HL-60 (cell line): Measurements from ENCODE around the gene FAM114A2.

Experiments used
- DNase-seq, 2 experiments: peaks; one replicate each; pipeline ENCODE4 v3.0.0-alpha.2; 2010 to 2020; ENCODE audit warnings: low read depth in 1 of 2, low spot score in 1 of 2
- H3K27ac ChIP-seq: fragments of 250-450 bp; sonication (Bioruptor Pico); replicated peaks from 2 replicates; pipeline ENCODE4 v1.5.1; 2020; ENCODE audit warnings: mild to moderate bottlenecking, moderate library complexity
- H3K27me3 ChIP-seq: fragments of 250-450 bp; sonication (Bioruptor Pico); 2 replicates; pipeline ENCODE4 v1.5.1; 2021; ENCODE audit warnings: mild to moderate bottlenecking, moderate library complexity; ENCODE audit not compliant: insufficient read depth, poor library complexity, severe bottlenecking
- H3K4me3 ChIP-seq: replicated peaks from 2 replicates; pipeline ENCODE4 v1.5.1; 2011; ENCODE audit warnings: mild to moderate bottlenecking, control low read depth, low read length; ENCODE audit not compliant: insufficient read depth
- GABPA ChIP-seq: IDR thresholded peaks from 2 replicates; pipeline ENCODE4 v1.6.1; 2012; ENCODE audit warnings: low read depth
- POLR2AphosphoS5 ChIP-seq: IDR thresholded peaks from 2 replicates; pipeline ENCODE4 v1.6.1; 2012; ENCODE audit warnings: low read depth
- SPI1 ChIP-seq: IDR thresholded peaks from 2 replicates; pipeline ENCODE4 v1.6.1; 2012; ENCODE audit warnings: low read depth, mild to moderate bottlenecking, borderline replicate concordance
- TF ChIP-seq, protein P1 (sequence below): IDR thresholded peaks from 2 replicates; pipeline ENCODE4 v1.6.1; 2012; ENCODE audit warnings: low read depth; ENCODE audit not compliant: insufficient replicate concordance
- TF ChIP-seq, protein P2 (sequence below): IDR thresholded peaks from one replicate; pipeline ENCODE4 v1.5.1; 2011; ENCODE audit warnings: low read length, control low read depth, inconsistent platforms; ENCODE audit not compliant: insufficient read depth

FAM114A2 gene

DNA sequence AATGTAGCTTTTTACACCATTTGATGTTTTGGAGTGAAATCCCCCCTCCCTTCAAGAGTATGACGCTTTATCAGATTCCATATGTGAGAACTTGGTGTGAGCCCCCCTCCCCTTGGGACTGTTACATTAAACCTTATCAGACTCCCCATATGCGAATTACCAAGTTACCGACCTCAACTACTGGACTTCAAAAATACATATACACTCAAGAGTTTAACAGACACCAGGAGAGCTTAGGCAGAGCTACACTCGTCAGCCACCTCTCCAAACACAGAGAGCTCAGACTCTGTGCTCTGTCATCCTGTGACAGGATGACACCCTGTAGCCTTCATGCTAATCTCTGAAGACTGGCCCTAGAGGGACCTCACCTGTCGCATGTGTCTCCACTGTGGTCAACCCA lies 50.2 kb downstream of the FAM114A2 start:
- no peak for DNase-seq
- no peak overlapping the region for H3K4me3 ChIP-seq
- no peak overlapping the region for H3K27ac ChIP-seq
- H3K27me3 ChIP-seq, result no peaks in the 10 kb centered on the region
- TF ChIP-seq POLR2AphosphoS5 (no peak), SPI1 (no peak), GABPA (no peak)

DNA sequence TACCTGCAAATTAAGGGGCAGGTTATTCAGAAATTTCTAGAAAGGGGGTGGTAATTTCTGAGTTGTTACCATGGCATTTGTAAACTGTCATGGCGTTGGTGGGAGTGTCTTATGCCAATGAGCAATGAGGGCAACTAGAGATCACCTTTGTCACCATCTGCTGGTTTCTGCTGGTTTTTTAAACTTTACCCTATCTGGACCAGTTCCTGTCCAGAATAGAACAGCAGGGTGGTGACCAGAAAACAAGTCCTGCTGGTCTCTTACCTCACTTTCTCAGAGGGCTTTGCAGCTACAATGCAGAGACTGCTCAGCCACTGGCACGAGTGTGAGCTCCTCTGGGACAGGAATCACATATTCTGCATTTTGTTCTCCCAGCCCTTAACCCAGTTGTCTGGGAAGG lies 51.4 kb downstream of the FAM114A2 start:
- no peak overlapping the region for H3K27ac ChIP-seq
- H3K27me3 ChIP-seq, result no peaks in the 10 kb centered on the region

DNA sequence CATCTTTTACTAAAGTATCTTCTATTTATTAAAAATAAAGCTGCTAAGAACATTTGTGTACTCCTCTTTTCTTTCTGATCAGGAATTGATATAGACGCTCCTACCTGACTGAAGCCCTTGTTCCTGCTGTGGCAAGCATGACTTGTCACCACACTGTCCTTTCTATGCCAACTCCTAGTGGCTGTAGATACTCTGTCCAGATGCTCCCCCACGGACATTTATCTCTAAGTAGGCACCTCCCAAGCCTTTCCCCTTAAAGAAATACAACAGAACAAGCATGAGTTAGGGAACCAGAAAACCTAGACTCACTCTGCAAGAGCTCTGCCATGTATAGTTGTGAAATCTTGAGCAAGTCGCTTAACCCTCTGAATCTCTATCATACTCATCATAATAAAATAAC lies 53.2 kb downstream of the FAM114A2 start:
- TF ChIP-seq, protein P1, sequence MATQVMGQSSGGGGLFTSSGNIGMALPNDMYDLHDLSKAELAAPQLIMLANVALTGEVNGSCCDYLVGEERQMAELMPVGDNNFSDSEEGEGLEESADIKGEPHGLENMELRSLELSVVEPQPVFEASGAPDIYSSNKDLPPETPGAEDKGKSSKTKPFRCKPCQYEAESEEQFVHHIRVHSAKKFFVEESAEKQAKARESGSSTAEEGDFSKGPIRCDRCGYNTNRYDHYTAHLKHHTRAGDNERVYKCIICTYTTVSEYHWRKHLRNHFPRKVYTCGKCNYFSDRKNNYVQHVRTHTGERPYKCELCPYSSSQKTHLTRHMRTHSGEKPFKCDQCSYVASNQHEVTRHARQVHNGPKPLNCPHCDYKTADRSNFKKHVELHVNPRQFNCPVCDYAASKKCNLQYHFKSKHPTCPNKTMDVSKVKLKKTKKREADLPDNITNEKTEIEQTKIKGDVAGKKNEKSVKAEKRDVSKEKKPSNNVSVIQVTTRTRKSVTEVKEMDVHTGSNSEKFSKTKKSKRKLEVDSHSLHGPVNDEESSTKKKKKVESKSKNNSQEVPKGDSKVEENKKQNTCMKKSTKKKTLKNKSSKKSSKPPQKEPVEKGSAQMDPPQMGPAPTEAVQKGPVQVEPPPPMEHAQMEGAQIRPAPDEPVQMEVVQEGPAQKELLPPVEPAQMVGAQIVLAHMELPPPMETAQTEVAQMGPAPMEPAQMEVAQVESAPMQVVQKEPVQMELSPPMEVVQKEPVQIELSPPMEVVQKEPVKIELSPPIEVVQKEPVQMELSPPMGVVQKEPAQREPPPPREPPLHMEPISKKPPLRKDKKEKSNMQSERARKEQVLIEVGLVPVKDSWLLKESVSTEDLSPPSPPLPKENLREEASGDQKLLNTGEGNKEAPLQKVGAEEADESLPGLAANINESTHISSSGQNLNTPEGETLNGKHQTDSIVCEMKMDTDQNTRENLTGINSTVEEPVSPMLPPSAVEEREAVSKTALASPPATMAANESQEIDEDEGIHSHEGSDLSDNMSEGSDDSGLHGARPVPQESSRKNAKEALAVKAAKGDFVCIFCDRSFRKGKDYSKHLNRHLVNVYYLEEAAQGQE, result no peak
- TF ChIP-seq, protein P2, sequence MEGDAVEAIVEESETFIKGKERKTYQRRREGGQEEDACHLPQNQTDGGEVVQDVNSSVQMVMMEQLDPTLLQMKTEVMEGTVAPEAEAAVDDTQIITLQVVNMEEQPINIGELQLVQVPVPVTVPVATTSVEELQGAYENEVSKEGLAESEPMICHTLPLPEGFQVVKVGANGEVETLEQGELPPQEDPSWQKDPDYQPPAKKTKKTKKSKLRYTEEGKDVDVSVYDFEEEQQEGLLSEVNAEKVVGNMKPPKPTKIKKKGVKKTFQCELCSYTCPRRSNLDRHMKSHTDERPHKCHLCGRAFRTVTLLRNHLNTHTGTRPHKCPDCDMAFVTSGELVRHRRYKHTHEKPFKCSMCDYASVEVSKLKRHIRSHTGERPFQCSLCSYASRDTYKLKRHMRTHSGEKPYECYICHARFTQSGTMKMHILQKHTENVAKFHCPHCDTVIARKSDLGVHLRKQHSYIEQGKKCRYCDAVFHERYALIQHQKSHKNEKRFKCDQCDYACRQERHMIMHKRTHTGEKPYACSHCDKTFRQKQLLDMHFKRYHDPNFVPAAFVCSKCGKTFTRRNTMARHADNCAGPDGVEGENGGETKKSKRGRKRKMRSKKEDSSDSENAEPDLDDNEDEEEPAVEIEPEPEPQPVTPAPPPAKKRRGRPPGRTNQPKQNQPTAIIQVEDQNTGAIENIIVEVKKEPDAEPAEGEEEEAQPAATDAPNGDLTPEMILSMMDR, result no peak
- no peak for TF ChIP-seq POLR2AphosphoS5
- TF ChIP-seq GABPA, result no peak
- no peak for TF ChIP-seq SPI1
- no peak overlapping the region for H3K4me3 ChIP-seq
- no peak overlapping the region for H3K27ac ChIP-seq
- DNase-seq, result no peak
- H3K27me3 ChIP-seq, result no peaks in the 10 kb centered on the region

More for the DNA sequence above, 51.4 kb downstream of the FAM114A2 start:
- H3K4me3 ChIP-seq, result no peak overlapping the region
- no peak for DNase-seq
- TF ChIP-seq GABPA (no peak), SPI1 (no peak), POLR2AphosphoS5 (no peak)
- TF ChIP-seq, protein P1, result no peak
- TF ChIP-seq, protein P2, result no peak

DNA sequence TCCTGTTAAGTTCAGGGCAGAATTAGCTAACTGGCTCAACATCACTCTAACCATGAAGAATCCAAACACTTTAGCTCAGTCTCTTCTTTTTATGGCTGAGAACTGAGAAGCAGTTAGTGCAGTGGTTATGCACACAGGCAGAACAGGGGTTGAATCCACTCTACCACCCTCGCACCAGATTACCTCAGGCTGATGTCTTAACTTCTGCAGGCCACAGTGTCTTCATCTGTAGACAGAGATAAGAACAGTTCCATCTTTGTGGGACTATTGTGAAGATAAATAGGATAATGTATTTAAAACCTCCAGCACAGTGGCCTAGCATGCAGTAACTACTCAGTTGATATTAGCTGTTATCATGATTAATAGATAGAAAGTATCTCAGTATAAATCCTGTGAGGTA lies 54.8 kb downstream of the FAM114A2 start:
- peaks cover 3% of the 10 kb centered on the region for H3K27me3 ChIP-seq
- no peak overlapping the region for H3K27ac ChIP-seq
- DNase-seq, result peak in 1 of 2 experiments; percentile 15
- no peak overlapping the region for H3K4me3 ChIP-seq
- TF ChIP-seq GABPA (no peak), SPI1 (no peak), POLR2AphosphoS5 (no peak)
- TF ChIP-seq, protein P1, result no peak
- TF ChIP-seq, protein P2, result no peak
